ENCODE results near the gene RAB9A.

Gene RAB9A

DNA sequence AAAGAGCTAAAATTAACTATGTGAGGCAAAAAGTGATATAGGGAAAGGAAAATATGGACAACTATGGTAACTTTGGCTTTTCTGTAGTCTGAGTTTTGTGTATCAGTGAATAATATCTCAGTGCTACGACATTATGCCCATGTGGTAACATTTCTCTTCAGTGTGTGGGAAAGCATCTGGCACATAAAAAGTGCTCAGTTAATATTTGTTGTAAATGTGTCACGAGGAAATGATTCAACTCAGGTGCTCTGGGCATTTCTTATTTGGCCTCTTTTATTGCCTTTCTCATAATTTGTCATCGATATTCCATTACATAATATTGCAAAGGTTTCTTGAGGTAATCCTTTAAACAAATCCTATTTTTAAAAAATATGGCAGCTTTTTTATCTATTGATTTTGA is 63.2 kb downstream of the RAB9A start:
- DNase-seq: no peak

DNA sequence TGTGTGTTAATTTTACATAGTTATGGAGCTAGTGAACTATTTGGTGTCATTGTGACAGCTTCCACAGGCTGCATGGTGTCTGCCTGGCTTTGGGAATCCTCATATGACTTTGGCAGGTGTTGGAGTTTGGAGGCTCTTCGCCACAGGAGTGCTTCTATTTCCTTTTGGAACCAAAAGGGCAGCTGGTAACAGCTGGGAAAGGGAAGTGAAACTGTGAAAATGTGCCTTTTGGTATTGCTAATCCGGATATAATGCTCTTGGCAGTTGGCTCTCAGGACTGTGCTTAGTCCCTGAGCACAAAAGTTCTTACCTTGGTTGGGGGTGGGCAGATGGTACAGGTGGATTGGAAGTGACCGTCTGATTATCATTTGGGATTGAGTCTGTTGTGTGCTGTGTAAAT is 63.7 kb downstream of the RAB9A start:
- DNase-seq: no peak

DNA sequence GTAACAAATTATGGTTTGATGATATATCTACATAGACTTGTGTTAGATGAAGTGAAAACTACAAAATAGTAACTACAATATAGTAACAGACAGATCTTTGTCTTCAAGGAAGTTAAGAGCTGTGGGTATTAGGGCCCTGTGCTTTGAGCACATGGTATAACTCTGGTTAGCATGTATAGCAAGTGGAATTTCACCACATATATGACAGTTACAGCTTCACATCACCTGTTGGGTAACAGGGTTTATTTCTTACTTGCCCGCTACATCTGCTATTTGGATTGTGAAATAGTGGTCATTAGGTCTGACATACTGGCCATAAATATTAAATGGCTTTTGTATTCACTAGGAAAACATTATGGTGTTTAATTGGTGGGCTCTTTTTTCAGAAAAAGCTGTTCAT is 65.8 kb downstream of the RAB9A start:
- DNase-seq: no peak

DNA sequence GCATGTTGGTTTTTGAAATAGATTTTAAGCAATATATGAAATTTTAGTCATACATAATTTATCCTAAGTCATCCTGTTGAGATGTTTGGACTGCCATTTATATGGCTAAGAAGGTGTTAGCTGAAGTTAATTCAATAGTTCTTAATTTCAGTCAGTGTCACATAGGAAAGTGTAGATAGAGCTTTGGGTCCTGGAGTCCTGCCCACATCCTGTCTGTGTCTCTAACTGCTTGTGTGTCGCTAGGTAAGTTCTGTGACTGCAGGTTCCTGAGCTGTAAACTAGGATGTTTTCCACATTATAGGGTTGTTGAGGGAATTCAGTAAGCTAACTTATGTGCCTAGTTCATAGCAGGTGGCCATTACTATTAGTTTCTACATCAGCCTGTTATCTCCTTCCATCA is 66.3 kb downstream of the RAB9A start:
- DNase-seq: no peak

DNA sequence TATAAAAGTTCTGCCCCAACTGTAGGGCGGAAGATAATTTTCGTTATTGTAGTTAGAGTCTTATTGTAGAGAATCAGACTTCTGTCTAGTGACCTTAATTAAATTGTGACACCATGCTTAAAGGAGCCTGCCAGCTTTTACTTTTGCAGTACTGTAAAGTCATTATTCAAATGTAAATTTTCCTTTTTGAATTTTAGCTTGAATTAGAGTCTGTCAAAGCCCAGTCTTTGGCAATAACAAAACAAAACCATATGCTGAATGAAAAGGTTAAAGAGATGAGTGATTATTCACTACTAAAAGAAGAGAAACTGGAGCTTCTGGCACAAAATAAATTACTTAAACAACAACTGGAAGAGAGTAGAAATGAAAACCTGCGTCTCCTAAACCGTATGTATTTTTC is 67.5 kb downstream of the RAB9A start:
- DNase-seq: no peak

DNA sequence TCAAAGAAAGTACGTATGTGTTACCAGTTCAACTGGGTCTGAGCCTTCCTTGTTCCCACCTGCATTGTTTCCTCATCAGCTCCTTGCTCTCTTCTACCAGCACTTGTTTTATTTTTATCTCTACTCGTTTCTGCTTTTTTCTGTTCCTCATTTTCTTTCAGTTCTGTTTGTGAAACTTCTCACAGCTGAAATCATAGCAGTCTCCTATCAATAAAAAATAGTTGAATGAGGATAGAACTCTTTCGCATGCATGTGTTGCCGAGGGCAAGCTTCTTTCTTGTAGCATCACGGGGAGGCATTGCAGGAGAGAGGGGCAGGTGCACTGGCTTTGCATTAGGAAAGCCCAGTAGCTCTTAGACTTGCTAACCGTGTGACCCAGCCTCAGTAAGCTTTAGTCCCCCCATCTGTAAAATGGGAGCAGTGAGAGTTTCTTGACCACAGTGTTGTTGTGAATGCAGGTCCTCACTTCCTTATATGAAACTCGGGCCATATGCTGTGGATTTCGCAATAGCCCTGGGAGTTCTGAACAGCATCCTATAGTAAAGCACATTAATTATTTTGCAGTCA is 70.3 kb downstream of the RAB9A start:
- DNase-seq: no peak
